HepG2 (cell line): Measurements from ENCODE around the gene TSGA10IP. TPM values are rescaled to one million over a fixed set of nuclear protein-coding genes. Genes with fewer than 3 reads are reported as not detected.

Source experiments
- CCAR2 ChIP-seq: fragments of 200-400 bp; formaldehyde crosslinking; optimal IDR thresholded peaks from 2 replicates; pipeline ENCODE3; 2018; ENCODE audit warnings: low read depth, mild to moderate bottlenecking, low read length, moderate library complexity
- GATAD1 ChIP-seq: IDR thresholded peaks from 2 replicates; pipeline ENCODE4 v1.6.1; 2016; ENCODE audit warnings: missing genetic modification reagents, missing compliant biosample characterization
- KLF15 ChIP-seq: sonication (generic); formaldehyde crosslinking; IDR thresholded peaks from 2 replicates; pipeline ENCODE4 v1.8.1; 2023; ENCODE audit warnings: borderline replicate concordance, mild to moderate bottlenecking, inconsistent platforms, missing genetic modification reagents, mixed read lengths
- NCOA2 ChIP-seq: sonication (generic); formaldehyde crosslinking; IDR thresholded peaks from 2 replicates; pipeline ENCODE4 v1.8.0; 2022; ENCODE audit warnings: inconsistent platforms
- SIX4 ChIP-seq: sonication (generic); formaldehyde crosslinking; IDR thresholded peaks from 2 replicates; pipeline ENCODE4 v1.4.0; 2020; ENCODE audit warnings: missing genetic modification reagents
- SOX6 ChIP-seq, 2 experiments: fragments of 450-650 bp in 1 of 2; sonication (generic) in 1 of 2; formaldehyde crosslinking in 1 of 2; IDR thresholded peaks; 2 replicates each; pipeline versions ENCODE4 v1.4.0 to v1.6.1; 2017 to 2020; ENCODE audit warnings: antibody characterized with exemption in 1 of 2, mild to moderate bottlenecking in 1 of 2, missing genetic modification reagents in 1 of 2
- TAF1 ChIP-seq: sonication (generic); formaldehyde crosslinking; IDR thresholded peaks from 2 replicates; pipeline ENCODE4 v1.4.0; 2020; ENCODE audit warnings: missing genetic modification reagents
- ZNF138 ChIP-seq: sonication (generic); formaldehyde crosslinking; IDR thresholded peaks from 2 replicates; pipeline ENCODE4 v1.5.0; 2020; ENCODE audit warnings: mild to moderate bottlenecking, low read depth, missing genetic modification reagents
- ZNF264 ChIP-seq: sonication (generic); formaldehyde crosslinking; IDR thresholded peaks from 2 replicates; pipeline ENCODE4 v1.4.0; 2020; ENCODE audit warnings: missing genetic modification reagents
- ZNF333 ChIP-seq: sonication (generic); formaldehyde crosslinking; IDR thresholded peaks from 2 replicates; pipeline ENCODE4 v1.4.0; 2020; ENCODE audit warnings: mild to moderate bottlenecking, missing genetic modification reagents, borderline replicate concordance
- ZNF451 ChIP-seq: sonication (generic); formaldehyde crosslinking; IDR thresholded peaks from 2 replicates; pipeline ENCODE4 v1.5.0; 2020; ENCODE audit warnings: mild to moderate bottlenecking, missing genetic modification reagents
- ZNF766 ChIP-seq: sonication (generic); formaldehyde crosslinking; IDR thresholded peaks from 2 replicates; pipeline ENCODE4 v1.5.0; 2020; ENCODE audit warnings: missing genetic modification reagents, borderline replicate concordance
- ZNF891 ChIP-seq: sonication (generic); formaldehyde crosslinking; IDR thresholded peaks from 2 replicates; pipeline ENCODE4 v1.5.0; 2020; ENCODE audit warnings: mild to moderate bottlenecking, missing genetic modification reagents
- ZSCAN25 ChIP-seq: sonication (generic); formaldehyde crosslinking; IDR thresholded peaks from 2 replicates; pipeline ENCODE4 v1.8.0; 2022; ENCODE audit warnings: mild to moderate bottlenecking, missing genetic modification reagents
- polyA plus RNA-seq, 8 experiments: library from polyadenylated mRNA; depleted of rRNA in 3 of 8; stranded (reverse) in 7 of 8; unstranded in 1 of 8; fragments of >200 nt; fragmentation: Illumina TruSeq in 4 of 8; extraction: Trizol in 4 of 8; gene quantifications; 2 replicates each; pipeline versions ENCODE4 v1.2.1 to v1.2.3, GENCODE V29; 2011 to 2016; ENCODE audit warnings: low read depth in 4 of 8, missing spikeins in 1 of 8, mixed read lengths in 1 of 8; ENCODE audit not compliant: insufficient read depth in 1 of 8
- total RNA-seq, 5 experiments: library from RNA; depleted of rRNA; stranded (reverse); fragments of >200 nt; fragmentation: Illumina TruSeq; extraction: Trizol; gene quantifications; 2 replicates each; pipeline ENCODE4 v1.2.3, GENCODE V29; 2016; ENCODE audit warnings: low read depth in 1 of 5
- TF ChIP-seq, protein P1 (sequence below): IDR thresholded peaks from 2 replicates; pipeline ENCODE4 v1.6.1; 2016
- TF ChIP-seq, protein P2 (sequence below): sonication (generic); formaldehyde crosslinking; IDR thresholded peaks from 2 replicates; pipeline ENCODE4 v1.4.0; 2020; ENCODE audit warnings: mild to moderate bottlenecking, low read depth, missing genetic modification reagents
- TF ChIP-seq, protein P3 (sequence below): IDR thresholded peaks from 2 replicates; pipeline ENCODE4 v1.6.1; 2018; ENCODE audit warnings: missing genetic modification reagents, mild to moderate bottlenecking, missing compliant biosample characterization
- TF ChIP-seq, protein P4 (sequence below): sonication (generic); formaldehyde crosslinking; IDR thresholded peaks from 2 replicates; pipeline ENCODE4 v1.8.0; 2022; ENCODE audit warnings: mild to moderate bottlenecking, missing genetic modification reagents; ENCODE audit not compliant: insufficient replicate concordance
- TF ChIP-seq, protein P5 (sequence below): IDR thresholded peaks from 2 replicates; pipeline ENCODE4 v1.6.1; 2016; ENCODE audit warnings: low read depth, missing genetic modification reagents, missing compliant biosample characterization

Gene TSGA10IP
- total and polyA plus RNA-seq, 2 of the 13 experiments (the other 11 are each of a cell fraction or from before 2014, with no cell fraction given): not detected

DNA sequence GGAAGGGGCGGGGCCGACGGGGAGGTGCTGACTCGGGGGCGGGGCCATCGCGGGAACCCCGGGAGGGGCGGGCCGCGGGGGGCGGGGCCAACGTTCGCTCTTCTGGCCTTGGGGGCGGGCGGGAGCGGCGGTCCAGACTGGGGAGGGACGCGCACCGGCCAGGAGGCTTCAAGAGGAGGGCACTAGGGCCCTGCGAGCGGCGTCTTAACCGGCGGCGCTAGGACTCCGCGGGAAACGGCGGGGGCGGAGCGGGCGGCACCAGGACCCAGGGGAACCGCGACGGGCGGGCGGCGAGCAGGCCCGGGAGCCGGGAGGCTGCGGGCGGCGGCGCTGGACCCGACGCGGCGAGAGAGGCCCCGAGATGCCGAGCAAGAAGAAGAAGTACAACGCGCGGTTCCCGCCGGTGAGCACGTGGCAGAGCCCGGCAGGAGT is 26.1 kb upstream of the TSGA10IP start, which contains the start of gene DRAP1 (continued):
- TF ChIP-seq CCAR2 (peak; percentile 79), ZNF264 (peak; percentile 83), ZNF333 (CRISPR knock-in tag) (no peak), NCOA2 (CRISPR knock-in tag) (peak; percentile 79), ZNF451 (CRISPR knock-in tag) (peak; percentile 71; the same call in 1 of the 2 replicates), KLF15 (CRISPR knock-in tag) (peak; percentile 92; the same call in 1 of the 2 replicates), ZNF766 (0 out of 2 replicates have a peak, but pooled peaks have one; percentile 55), SOX6 (IDR thresholded peaks at IDR 0.05) (no peak), SOX6 (CRISPR knock-in tag; IDR thresholded peaks at IDR 0.05) (peak; percentile 23; the same call in 1 of the 2 replicates), SIX4 (peak; percentile 68; the same call in 1 of the 2 replicates), ZNF891 (CRISPR knock-in tag) (no peak), GATAD1 (CRISPR knock-in tag) (peak; percentile 76), ZNF138 (peak; percentile 58; the same call in 1 of the 2 replicates), ZSCAN25 (0 out of 2 replicates have a peak, but pooled peaks have one; percentile 43), TAF1 (CRISPR knock-in tag) (peak; percentile 29; the same call in 1 of the 2 replicates)
- TF ChIP-seq, protein P1, sequence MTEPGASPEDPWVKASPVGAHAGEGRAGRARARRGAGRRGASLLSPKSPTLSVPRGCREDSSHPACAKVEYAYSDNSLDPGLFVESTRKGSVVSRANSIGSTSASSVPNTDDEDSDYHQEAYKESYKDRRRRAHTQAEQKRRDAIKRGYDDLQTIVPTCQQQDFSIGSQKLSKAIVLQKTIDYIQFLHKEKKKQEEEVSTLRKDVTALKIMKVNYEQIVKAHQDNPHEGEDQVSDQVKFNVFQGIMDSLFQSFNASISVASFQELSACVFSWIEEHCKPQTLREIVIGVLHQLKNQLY: no peak; the same call in 1 of the 2 replicates
- TF ChIP-seq, protein P2, sequence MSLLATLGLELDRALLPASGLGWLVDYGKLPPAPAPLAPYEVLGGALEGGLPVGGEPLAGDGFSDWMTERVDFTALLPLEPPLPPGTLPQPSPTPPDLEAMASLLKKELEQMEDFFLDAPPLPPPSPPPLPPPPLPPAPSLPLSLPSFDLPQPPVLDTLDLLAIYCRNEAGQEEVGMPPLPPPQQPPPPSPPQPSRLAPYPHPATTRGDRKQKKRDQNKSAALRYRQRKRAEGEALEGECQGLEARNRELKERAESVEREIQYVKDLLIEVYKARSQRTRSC: no peak
- TF ChIP-seq, protein P3, sequence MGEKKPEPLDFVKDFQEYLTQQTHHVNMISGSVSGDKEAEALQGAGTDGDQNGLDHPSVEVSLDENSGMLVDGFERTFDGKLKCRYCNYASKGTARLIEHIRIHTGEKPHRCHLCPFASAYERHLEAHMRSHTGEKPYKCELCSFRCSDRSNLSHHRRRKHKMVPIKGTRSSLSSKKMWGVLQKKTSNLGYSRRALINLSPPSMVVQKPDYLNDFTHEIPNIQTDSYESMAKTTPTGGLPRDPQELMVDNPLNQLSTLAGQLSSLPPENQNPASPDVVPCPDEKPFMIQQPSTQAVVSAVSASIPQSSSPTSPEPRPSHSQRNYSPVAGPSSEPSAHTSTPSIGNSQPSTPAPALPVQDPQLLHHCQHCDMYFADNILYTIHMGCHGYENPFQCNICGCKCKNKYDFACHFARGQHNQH (CRISPR knock-in tag): peak; percentile 74; the same call in 1 of the 2 replicates
- TF ChIP-seq, protein P4, sequence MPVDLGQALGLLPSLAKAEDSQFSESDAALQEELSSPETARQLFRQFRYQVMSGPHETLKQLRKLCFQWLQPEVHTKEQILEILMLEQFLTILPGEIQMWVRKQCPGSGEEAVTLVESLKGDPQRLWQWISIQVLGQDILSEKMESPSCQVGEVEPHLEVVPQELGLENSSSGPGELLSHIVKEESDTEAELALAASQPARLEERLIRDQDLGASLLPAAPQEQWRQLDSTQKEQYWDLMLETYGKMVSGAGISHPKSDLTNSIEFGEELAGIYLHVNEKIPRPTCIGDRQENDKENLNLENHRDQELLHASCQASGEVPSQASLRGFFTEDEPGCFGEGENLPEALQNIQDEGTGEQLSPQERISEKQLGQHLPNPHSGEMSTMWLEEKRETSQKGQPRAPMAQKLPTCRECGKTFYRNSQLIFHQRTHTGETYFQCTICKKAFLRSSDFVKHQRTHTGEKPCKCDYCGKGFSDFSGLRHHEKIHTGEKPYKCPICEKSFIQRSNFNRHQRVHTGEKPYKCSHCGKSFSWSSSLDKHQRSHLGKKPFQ (CRISPR knock-in tag): no peak
- TF ChIP-seq, protein P5, sequence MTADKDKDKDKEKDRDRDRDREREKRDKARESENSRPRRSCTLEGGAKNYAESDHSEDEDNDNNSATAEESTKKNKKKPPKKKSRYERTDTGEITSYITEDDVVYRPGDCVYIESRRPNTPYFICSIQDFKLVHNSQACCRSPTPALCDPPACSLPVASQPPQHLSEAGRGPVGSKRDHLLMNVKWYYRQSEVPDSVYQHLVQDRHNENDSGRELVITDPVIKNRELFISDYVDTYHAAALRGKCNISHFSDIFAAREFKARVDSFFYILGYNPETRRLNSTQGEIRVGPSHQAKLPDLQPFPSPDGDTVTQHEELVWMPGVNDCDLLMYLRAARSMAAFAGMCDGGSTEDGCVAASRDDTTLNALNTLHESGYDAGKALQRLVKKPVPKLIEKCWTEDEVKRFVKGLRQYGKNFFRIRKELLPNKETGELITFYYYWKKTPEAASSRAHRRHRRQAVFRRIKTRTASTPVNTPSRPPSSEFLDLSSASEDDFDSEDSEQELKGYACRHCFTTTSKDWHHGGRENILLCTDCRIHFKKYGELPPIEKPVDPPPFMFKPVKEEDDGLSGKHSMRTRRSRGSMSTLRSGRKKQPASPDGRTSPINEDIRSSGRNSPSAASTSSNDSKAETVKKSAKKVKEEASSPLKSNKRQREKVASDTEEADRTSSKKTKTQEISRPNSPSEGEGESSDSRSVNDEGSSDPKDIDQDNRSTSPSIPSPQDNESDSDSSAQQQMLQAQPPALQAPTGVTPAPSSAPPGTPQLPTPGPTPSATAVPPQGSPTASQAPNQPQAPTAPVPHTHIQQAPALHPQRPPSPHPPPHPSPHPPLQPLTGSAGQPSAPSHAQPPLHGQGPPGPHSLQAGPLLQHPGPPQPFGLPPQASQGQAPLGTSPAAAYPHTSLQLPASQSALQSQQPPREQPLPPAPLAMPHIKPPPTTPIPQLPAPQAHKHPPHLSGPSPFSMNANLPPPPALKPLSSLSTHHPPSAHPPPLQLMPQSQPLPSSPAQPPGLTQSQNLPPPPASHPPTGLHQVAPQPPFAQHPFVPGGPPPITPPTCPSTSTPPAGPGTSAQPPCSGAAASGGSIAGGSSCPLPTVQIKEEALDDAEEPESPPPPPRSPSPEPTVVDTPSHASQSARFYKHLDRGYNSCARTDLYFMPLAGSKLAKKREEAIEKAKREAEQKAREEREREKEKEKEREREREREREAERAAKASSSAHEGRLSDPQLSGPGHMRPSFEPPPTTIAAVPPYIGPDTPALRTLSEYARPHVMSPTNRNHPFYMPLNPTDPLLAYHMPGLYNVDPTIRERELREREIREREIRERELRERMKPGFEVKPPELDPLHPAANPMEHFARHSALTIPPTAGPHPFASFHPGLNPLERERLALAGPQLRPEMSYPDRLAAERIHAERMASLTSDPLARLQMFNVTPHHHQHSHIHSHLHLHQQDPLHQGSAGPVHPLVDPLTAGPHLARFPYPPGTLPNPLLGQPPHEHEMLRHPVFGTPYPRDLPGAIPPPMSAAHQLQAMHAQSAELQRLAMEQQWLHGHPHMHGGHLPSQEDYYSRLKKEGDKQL (CRISPR knock-in tag): peak; percentile 80; the same call in 1 of the 2 replicates
